IMR-90 (cell line): ENCODE data around the gene TMEM141. TPM values are rescaled to one million over a fixed set of nuclear protein-coding genes. Genes with fewer than 3 reads are reported as not detected.

Source experiments
- ATAC-seq: fragments of 200-7000 bp; cut with Tn5 transposase; 2 replicates; pipeline ENCODE4 v1.9.1; 2020; ENCODE audit warnings: low read depth, mild to moderate bottlenecking, moderate library complexity
- BruUV-seq: library from RNA; stranded (reverse); fragments of 400-500 nt; replicated peaks from 2 replicates; lab custom pipeline; 2021; lab: Mats Ljungman, UMichigan
- CTCF ChIA-PET: fragments of 300-600 bp; formaldehyde crosslinking; extraction: SDS; loops from one replicate; lab custom pipeline; 2021; ENCODE audit warnings: antibody characterized with exemption; lab: Yijun Ruan, JAX
- POLR2A ChIA-PET: fragments of 300-600 bp; sonication (Branson Sonifier 250); formaldehyde crosslinking; loops from one replicate; lab custom pipeline; 2022; ENCODE audit warnings: antibody characterized with exemption; ENCODE audit not compliant: unreplicated experiment; lab: Charles Lee
- DNase-seq: peaks from one replicate; pipeline ENCODE4 v3.0.0; 2013
- H2AFZ ChIP-seq: replicated peaks from 2 replicates; pipeline ENCODE3; 2013; ENCODE audit warnings: low read length, mild to moderate bottlenecking; ENCODE audit not compliant: poor library complexity
- H2AK5ac ChIP-seq: 2 replicates; pipeline ENCODE4 v1.6.1; 2013; ENCODE audit warnings: low read depth, low read length, inconsistent platforms
- H2AK9ac ChIP-seq: replicated peaks from 2 replicates; pipeline ENCODE3; 2013; ENCODE audit warnings: mild to moderate bottlenecking, low read depth, low read length, moderate library complexity; ENCODE audit not compliant: poor library complexity
- H2BK120ac ChIP-seq: 2 replicates; pipeline ENCODE4 v1.6.1; 2013; ENCODE audit warnings: low read depth, low read length, inconsistent platforms
- H2BK15ac ChIP-seq: 3 replicates; pipeline ENCODE4 v1.6.1; 2013; ENCODE audit warnings: low read depth, low read length, inconsistent platforms
- H2BK20ac ChIP-seq: 2 replicates; pipeline ENCODE4 v1.6.1; 2013; ENCODE audit warnings: low read depth, mild to moderate bottlenecking, inconsistent platforms, low read length, moderate library complexity
- H2BK5ac ChIP-seq: 2 replicates; pipeline ENCODE4 v1.6.1; 2013; ENCODE audit warnings: mild to moderate bottlenecking, low read depth, low read length, inconsistent platforms; ENCODE audit not compliant: poor library complexity, severe bottlenecking
- H3K14ac ChIP-seq: replicated peaks from 2 replicates; pipeline ENCODE4 v1.6.1; 2013; ENCODE audit warnings: low read depth, low read length, inconsistent platforms
- H3K18ac ChIP-seq: 2 replicates; pipeline ENCODE4 v1.6.1; 2013; ENCODE audit warnings: low read depth, low read length, control low read depth
- H3K23ac ChIP-seq: 2 replicates; pipeline ENCODE4 v1.6.1; 2013; ENCODE audit warnings: low read depth, low read length, inconsistent platforms
- H3K27ac ChIP-seq: 2 replicates; pipeline ENCODE4 v1.5.1; 2013; ENCODE audit warnings: mild to moderate bottlenecking, control low read depth, low read length; ENCODE audit not compliant: insufficient read depth
- H3K27me3 ChIP-seq: 2 replicates; pipeline ENCODE4 v1.6.1; 2013; ENCODE audit warnings: low read length; ENCODE audit not compliant: control insufficient read depth, insufficient read depth
- H3K36me3 ChIP-seq: 2 replicates; pipeline ENCODE4 v1.6.1; 2013; ENCODE audit warnings: low read length, mixed read lengths; ENCODE audit not compliant: control insufficient read depth, insufficient read depth
- H3K4ac ChIP-seq: 2 replicates; pipeline ENCODE4 v1.6.1; 2013; ENCODE audit warnings: low read depth, low read length, inconsistent platforms
- H3K4me1 ChIP-seq: 2 replicates; pipeline ENCODE4 v1.6.1; 2013; ENCODE audit warnings: low read length, mixed read lengths; ENCODE audit not compliant: control insufficient read depth, insufficient read depth
- H3K4me2 ChIP-seq: 2 replicates; pipeline ENCODE4 v1.6.1; 2013; ENCODE audit warnings: low read depth, mild to moderate bottlenecking, control low read depth, low read length, moderate library complexity
- H3K4me3 ChIP-seq: 2 replicates; pipeline ENCODE4 v1.5.1; 2013; ENCODE audit warnings: low read depth, mild to moderate bottlenecking, control low read depth, low read length, moderate library complexity; ENCODE audit not compliant: insufficient read depth
- H3K56ac ChIP-seq: 2 replicates; pipeline ENCODE4 v1.6.1; 2013; ENCODE audit warnings: low read length, inconsistent platforms; ENCODE audit not compliant: insufficient read depth; ENCODE audit errors: extremely low read depth
- H3K79me1 ChIP-seq, 2 experiments: 2 replicates each; pipeline ENCODE4 v1.6.1; 2013; ENCODE audit warnings: low read length in 2 of 2, inconsistent platforms in 1 of 2, low read depth in 1 of 2
- H3K9ac ChIP-seq: 2 replicates; pipeline ENCODE4 v1.6.1; 2013; ENCODE audit warnings: low read depth, low read length, control low read depth
- H3K9me1 ChIP-seq: 2 replicates; pipeline ENCODE4 v1.6.1; 2013; ENCODE audit warnings: low read length, inconsistent platforms; ENCODE audit not compliant: insufficient read depth
- H3K9me3 ChIP-seq: 2 replicates; pipeline ENCODE4 v1.6.1; 2013; ENCODE audit warnings: low read length; ENCODE audit not compliant: control insufficient read depth, insufficient read depth
- H4K20me1 ChIP-seq: 2 replicates; pipeline ENCODE4 v1.6.1; 2013; ENCODE audit warnings: low read length, inconsistent platforms; ENCODE audit not compliant: insufficient read depth
- H4K5ac ChIP-seq: 2 replicates; pipeline ENCODE4 v1.6.1; 2013; ENCODE audit warnings: mild to moderate bottlenecking, low read depth, low read length, control low read depth
- H4K8ac ChIP-seq, 2 experiments: 2 replicates each; pipeline ENCODE4 v1.6.1; 2013; ENCODE audit warnings: low read depth in 2 of 2, low read length in 2 of 2, control low read depth in 1 of 2, inconsistent platforms in 1 of 2
- H4K91ac ChIP-seq: 2 replicates; pipeline ENCODE4 v1.6.1; 2013; ENCODE audit warnings: low read depth, low read length, inconsistent platforms; ENCODE audit not compliant: insufficient read depth
- BHLHE40 ChIP-seq: fragments of 150-350 bp; IDR thresholded peaks from 2 replicates; pipeline ENCODE4 v1.6.1; 2016; ENCODE audit warnings: mild to moderate bottlenecking, low read depth, low read length
- CEBPB ChIP-seq: IDR thresholded peaks from 2 replicates; pipeline ENCODE4 v1.6.1; 2012; ENCODE audit warnings: low read depth, low read length, improper control_type of control experiment
- CHD1 ChIP-seq: IDR thresholded peaks from 2 replicates; pipeline ENCODE4 v1.6.1; 2012; ENCODE audit warnings: low read depth, low read length, improper control_type of control experiment
- CTCF ChIP-seq: conservative IDR thresholded peaks from 2 replicates; pipeline ENCODE4 v1.5.1; 2012; ENCODE audit warnings: mild to moderate bottlenecking, low read depth, low read length, improper control_type of control experiment
- ELK1 ChIP-seq: fragments of 150-350 bp; IDR thresholded peaks from 2 replicates; pipeline ENCODE4 v1.6.1; 2016; ENCODE audit warnings: low read depth, mild to moderate bottlenecking, low read length, moderate library complexity, borderline replicate concordance
- FOS ChIP-seq: fragments of 150-350 bp; IDR thresholded peaks from 2 replicates; pipeline ENCODE4 v1.6.1; 2016; ENCODE audit warnings: low read depth, low read length
- MAFK ChIP-seq: IDR thresholded peaks from 2 replicates; pipeline ENCODE4 v1.6.1; 2012; ENCODE audit warnings: low read depth, low read length, improper control_type of control experiment
- MAZ ChIP-seq: IDR thresholded peaks from 2 replicates; pipeline ENCODE4 v1.6.1; 2012; ENCODE audit warnings: low read depth, mild to moderate bottlenecking, low read length, improper control_type of control experiment, moderate library complexity, borderline replicate concordance
- MXI1 ChIP-seq: IDR thresholded peaks from 2 replicates; pipeline ENCODE4 v1.6.1; 2012; ENCODE audit warnings: low read depth, mild to moderate bottlenecking, low read length, moderate library complexity, borderline replicate concordance
- NFE2L2 ChIP-seq: fragments of 150-350 bp; IDR thresholded peaks from 2 replicates; pipeline ENCODE4 v1.6.1; 2016; ENCODE audit warnings: low read depth, mild to moderate bottlenecking, low read length
- POLR2A ChIP-seq: IDR thresholded peaks from 2 replicates; pipeline ENCODE4 v1.6.1; 2012; ENCODE audit warnings: mild to moderate bottlenecking, low read depth, low read length
- RCOR1 ChIP-seq: IDR thresholded peaks from 2 replicates; pipeline ENCODE4 v1.6.1; 2012; ENCODE audit warnings: mild to moderate bottlenecking, low read length, improper control_type of control experiment; ENCODE audit not compliant: insufficient replicate concordance
- RFX5 ChIP-seq: IDR thresholded peaks from 2 replicates; pipeline ENCODE4 v1.8.0; 2012; ENCODE audit warnings: low read depth, mild to moderate bottlenecking, low read length, moderate library complexity
- SMC3 ChIP-seq: fragments of 150-350 bp; IDR thresholded peaks from 2 replicates; pipeline ENCODE4 v1.6.1; 2016; ENCODE audit warnings: low read depth, mild to moderate bottlenecking, antibody characterized with exemption, low read length, moderate library complexity
- USF2 ChIP-seq: fragments of 150-350 bp; IDR thresholded peaks from 2 replicates; pipeline ENCODE4 v1.6.1; 2017; ENCODE audit warnings: mild to moderate bottlenecking, antibody characterized with exemption, low read length, low read depth
- WGBS, 2 experiments: methylation state at CpG; one replicate each; pipeline versions ENCODE4 v1.1.5 to v1.1.7; 2013; ENCODE audit warnings: missing lambda C conversion rate in 2 of 2; ENCODE audit not compliant: insufficient read length in 1 of 2; ENCODE audit errors: extremely low coverage in 2 of 2; 5-methylcytosine and 5-hydroxymethylcytosine counted together
- dilution Hi-C: fragments of 300-500 bp; cut with HindIII; formaldehyde crosslinking; loops from one replicate; pipeline ENCODE4 v1.14.3; 2018; ENCODE audit warnings: low sequenced_read_pairs; ENCODE audit not compliant: unreplicated experiment
- in situ Hi-C: fragments of 300-500 bp; cut with MboI; formaldehyde crosslinking; loops from 3 replicates; pipeline ENCODE4 v1.14.3; 2019; ENCODE audit warnings: low sequenced_read_pairs, inconsistent platforms, mixed read lengths
- intact Hi-C: fragments of 100-400 bp; cut with micrococcal nuclease; formaldehyde crosslinking; loops from 2 replicates; pipeline ENCODE4 v1.10.0; 2022
- polyA plus RNA-seq, 3 experiments: library from polyadenylated mRNA; depleted of rRNA; stranded (reverse); fragments of >200 nt; gene quantifications; 2 replicates each; pipeline ENCODE4 v1.2.3, GENCODE V29; 2012; ENCODE audit warnings: low replicate concordance in 1 of 3
- total RNA-seq: library from RNA; depleted of rRNA; stranded (reverse); fragments of >200 nt; gene quantifications from 2 replicates; pipeline ENCODE4 v1.2.3, GENCODE V29; 2012

Gene TMEM141
- total and polyA plus RNA-seq, 2 of the 4 experiments (the other 2 are of a cell fraction) = 39.1 to 77.8 TPM

- H3K14ac ChIP-seq = no peak overlapping the region
- ChIA-PET CTCF (no interaction called here), POLR2A (no interaction called here)
- peaks cover 10% of the 10 kb centered on the region for H3K4me1 ChIP-seq
- H3K4me3 ChIP-seq = no peak overlapping the region
- H2AFZ ChIP-seq = peak overlapping the region; percentile 32
- BruUV-seq = no TSS peak
- no peak overlapping the region; the same call in 1 of the 2 replicates for H3K4me2 ChIP-seq
- no peak overlapping the region for H3K23ac ChIP-seq
- no peak overlapping the region for H2BK15ac ChIP-seq
- no peak for DNase-seq
- no peak overlapping the region for H3K18ac ChIP-seq
- H3K9me3 ChIP-seq = no peaks in the 10 kb centered on the region
- H3K27me3 ChIP-seq = peaks cover 37% of the 10 kb centered on the region
- no peak overlapping the region for H3K4ac ChIP-seq
- in situ Hi-C loops (no loop called here), dilution Hi-C loops (no loop called here), intact Hi-C loops (no loop called here)
- H4K20me1 ChIP-seq = peaks cover 8% of the 10 kb centered on the region
- no peak overlapping the region for H4K8ac ChIP-seq
- H2BK20ac ChIP-seq = no peak overlapping the region
- peak; percentile 3; the same call in 1 of the 2 replicates for ATAC-seq
- no peak overlapping the region for H3K9ac ChIP-seq
- H4K5ac ChIP-seq = no peak overlapping the region
- 21% methylated on average over 5 of the region's 35 CpGs; no CpG with 5 or more reads in 1 of the 2 experiments for WGBS, 2 experiments
- no peaks in the 10 kb centered on the region for H3K79me1 ChIP-seq
- no peak overlapping the region for H3K56ac ChIP-seq
- H2BK5ac ChIP-seq = no peak overlapping the region
- no peak overlapping the region for H3K27ac ChIP-seq
- peak overlapping the region; percentile 28 for H2AK9ac ChIP-seq
- H3K9me1 ChIP-seq = no peaks in the 10 kb centered on the region
- H3K36me3 ChIP-seq = no peaks in the 10 kb centered on the region
- no peak overlapping the region for H4K91ac ChIP-seq
- no peak overlapping the region for H2BK120ac ChIP-seq
- no peak overlapping the region for H2AK5ac ChIP-seq
- TF ChIP-seq MAZ (no peak), MAFK (no peak), ELK1 (no peak), MXI1 (no peak), FOS (no peak), RFX5 (no peak), SMC3 (no peak), NFE2L2 (no peak), CEBPB (no peak), CTCF (no peak), BHLHE40 (no peak), RCOR1 (no peak), USF2 (no peak), CHD1 (no peak), POLR2A (no peak)
Measured at GRCh38 chr9:136799079-136799853, 8.1 kb downstream of the TMEM141 start.
